Measurements from ENCODE around the gene RNF34. TPM values are rescaled to one million over a fixed set of nuclear protein-coding genes. Genes with fewer than 3 reads are reported as not detected.

Gene RNF34
- total and polyA plus RNA-seq, 2 of the 13 experiments (the other 11 are each of a cell fraction or from before 2014, with no cell fraction given), result 36.8 to 53.2 TPM

GRCh38 chr12:121376754-121377697 lies 22.9 kb upstream of the RNF34 start (continued):
- TF ChIP-seq SNAPC4 (CRISPR knock-in tag; IDR thresholded peaks at IDR 0.05) (no peak), NR3C1 (CRISPR knock-in tag; IDR thresholded peaks at IDR 0.05) (no peak), CHD4 (IDR thresholded peaks at IDR 0.05; ENCODE audit: borderline replicate concordance, low read length) (peak; percentile 92), FOXK1 (CRISPR knock-in tag; IDR thresholded peaks at IDR 0.05; ENCODE audit: borderline replicate concordance, low read depth) (no peak), NFATC3 (CRISPR knock-in tag; IDR thresholded peaks at IDR 0.05) (no peak), ZIK1 (CRISPR knock-in tag; IDR thresholded peaks at IDR 0.05; ENCODE audit: borderline replicate concordance, low read depth) (no peak)
- TF ChIP-seq, protein P1, sequence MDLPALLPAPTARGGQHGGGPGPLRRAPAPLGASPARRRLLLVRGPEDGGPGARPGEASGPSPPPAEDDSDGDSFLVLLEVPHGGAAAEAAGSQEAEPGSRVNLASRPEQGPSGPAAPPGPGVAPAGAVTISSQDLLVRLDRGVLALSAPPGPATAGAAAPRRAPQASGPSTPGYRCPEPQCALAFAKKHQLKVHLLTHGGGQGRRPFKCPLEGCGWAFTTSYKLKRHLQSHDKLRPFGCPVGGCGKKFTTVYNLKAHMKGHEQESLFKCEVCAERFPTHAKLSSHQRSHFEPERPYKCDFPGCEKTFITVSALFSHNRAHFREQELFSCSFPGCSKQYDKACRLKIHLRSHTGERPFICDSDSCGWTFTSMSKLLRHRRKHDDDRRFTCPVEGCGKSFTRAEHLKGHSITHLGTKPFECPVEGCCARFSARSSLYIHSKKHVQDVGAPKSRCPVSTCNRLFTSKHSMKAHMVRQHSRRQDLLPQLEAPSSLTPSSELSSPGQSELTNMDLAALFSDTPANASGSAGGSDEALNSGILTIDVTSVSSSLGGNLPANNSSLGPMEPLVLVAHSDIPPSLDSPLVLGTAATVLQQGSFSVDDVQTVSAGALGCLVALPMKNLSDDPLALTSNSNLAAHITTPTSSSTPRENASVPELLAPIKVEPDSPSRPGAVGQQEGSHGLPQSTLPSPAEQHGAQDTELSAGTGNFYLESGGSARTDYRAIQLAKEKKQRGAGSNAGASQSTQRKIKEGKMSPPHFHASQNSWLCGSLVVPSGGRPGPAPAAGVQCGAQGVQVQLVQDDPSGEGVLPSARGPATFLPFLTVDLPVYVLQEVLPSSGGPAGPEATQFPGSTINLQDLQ (CRISPR knock-in tag; IDR thresholded peaks at IDR 0.05), result no peak
- TF ChIP-seq, protein P2, sequence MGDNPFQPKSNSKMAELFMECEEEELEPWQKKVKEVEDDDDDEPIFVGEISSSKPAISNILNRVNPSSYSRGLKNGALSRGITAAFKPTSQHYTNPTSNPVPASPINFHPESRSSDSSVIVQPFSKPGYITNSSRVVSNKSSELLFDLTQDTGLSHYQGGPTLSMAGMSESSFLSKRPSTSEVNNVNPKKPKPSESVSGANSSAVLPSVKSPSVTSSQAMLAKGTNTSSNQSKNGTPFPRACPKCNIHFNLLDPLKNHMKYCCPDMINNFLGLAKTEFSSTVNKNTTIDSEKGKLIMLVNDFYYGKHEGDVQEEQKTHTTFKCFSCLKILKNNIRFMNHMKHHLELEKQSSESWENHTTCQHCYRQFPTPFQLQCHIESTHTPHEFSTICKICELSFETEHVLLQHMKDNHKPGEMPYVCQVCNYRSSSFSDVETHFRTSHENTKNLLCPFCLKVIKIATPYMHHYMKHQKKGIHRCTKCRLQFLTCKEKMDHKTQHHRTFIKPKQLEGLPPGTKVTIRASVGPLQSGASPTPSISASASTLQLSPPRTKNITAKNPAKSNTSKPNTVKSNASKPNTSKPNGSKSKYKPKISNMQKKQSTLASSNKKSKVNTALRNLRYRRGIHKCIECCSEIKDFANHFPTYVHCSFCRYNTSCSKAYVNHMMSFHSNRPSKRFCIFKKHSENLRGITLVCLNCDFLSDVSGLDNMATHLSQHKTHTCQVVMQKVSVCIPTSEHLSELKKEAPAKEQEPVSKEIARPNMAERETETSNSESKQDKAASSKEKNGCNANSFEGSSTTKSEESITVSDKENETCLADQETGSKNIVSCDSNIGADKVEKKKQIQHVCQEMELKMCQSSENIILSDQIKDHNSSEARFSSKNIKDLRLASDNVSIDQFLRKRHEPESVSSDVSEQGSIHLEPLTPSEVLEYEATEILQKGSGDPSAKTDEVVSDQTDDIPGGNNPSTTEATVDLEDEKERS (CRISPR knock-in tag; IDR thresholded peaks at IDR 0.05), result no peak
- TF ChIP-seq, protein P3, sequence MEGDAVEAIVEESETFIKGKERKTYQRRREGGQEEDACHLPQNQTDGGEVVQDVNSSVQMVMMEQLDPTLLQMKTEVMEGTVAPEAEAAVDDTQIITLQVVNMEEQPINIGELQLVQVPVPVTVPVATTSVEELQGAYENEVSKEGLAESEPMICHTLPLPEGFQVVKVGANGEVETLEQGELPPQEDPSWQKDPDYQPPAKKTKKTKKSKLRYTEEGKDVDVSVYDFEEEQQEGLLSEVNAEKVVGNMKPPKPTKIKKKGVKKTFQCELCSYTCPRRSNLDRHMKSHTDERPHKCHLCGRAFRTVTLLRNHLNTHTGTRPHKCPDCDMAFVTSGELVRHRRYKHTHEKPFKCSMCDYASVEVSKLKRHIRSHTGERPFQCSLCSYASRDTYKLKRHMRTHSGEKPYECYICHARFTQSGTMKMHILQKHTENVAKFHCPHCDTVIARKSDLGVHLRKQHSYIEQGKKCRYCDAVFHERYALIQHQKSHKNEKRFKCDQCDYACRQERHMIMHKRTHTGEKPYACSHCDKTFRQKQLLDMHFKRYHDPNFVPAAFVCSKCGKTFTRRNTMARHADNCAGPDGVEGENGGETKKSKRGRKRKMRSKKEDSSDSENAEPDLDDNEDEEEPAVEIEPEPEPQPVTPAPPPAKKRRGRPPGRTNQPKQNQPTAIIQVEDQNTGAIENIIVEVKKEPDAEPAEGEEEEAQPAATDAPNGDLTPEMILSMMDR (CRISPR knock-in tag; IDR thresholded peaks at IDR 0.05), result no peak
- TF ChIP-seq, protein P4, sequence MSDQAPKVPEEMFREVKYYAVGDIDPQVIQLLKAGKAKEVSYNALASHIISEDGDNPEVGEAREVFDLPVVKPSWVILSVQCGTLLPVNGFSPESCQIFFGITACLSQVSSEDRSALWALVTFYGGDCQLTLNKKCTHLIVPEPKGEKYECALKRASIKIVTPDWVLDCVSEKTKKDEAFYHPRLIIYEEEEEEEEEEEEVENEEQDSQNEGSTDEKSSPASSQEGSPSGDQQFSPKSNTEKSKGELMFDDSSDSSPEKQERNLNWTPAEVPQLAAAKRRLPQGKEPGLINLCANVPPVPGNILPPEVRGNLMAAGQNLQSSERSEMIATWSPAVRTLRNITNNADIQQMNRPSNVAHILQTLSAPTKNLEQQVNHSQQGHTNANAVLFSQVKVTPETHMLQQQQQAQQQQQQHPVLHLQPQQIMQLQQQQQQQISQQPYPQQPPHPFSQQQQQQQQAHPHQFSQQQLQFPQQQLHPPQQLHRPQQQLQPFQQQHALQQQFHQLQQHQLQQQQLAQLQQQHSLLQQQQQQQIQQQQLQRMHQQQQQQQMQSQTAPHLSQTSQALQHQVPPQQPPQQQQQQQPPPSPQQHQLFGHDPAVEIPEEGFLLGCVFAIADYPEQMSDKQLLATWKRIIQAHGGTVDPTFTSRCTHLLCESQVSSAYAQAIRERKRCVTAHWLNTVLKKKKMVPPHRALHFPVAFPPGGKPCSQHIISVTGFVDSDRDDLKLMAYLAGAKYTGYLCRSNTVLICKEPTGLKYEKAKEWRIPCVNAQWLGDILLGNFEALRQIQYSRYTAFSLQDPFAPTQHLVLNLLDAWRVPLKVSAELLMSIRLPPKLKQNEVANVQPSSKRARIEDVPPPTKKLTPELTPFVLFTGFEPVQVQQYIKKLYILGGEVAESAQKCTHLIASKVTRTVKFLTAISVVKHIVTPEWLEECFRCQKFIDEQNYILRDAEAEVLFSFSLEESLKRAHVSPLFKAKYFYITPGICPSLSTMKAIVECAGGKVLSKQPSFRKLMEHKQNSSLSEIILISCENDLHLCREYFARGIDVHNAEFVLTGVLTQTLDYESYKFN (CRISPR knock-in tag; conservative IDR thresholded peaks at IDR 0.05), result peak; percentile 75
